IMR-90 (cell line): ENCODE data around the gene TCERG1L. TPM values are rescaled to one million over a fixed set of nuclear protein-coding genes. Genes with fewer than 3 reads are reported as not detected.

Experiments
- ATAC-seq: fragments of 200-7000 bp; cut with Tn5 transposase; 2 replicates; pipeline ENCODE4 v1.9.1; 2020; ENCODE audit warnings: low read depth, mild to moderate bottlenecking, moderate library complexity
- BruUV-seq: library from RNA; stranded (reverse); fragments of 400-500 nt; replicated peaks from 2 replicates; lab custom pipeline; 2021; lab: Mats Ljungman, UMichigan
- CTCF ChIA-PET: fragments of 300-600 bp; formaldehyde crosslinking; extraction: SDS; loops from one replicate; lab custom pipeline; 2021; ENCODE audit warnings: antibody characterized with exemption; lab: Yijun Ruan, JAX
- POLR2A ChIA-PET: fragments of 300-600 bp; sonication (Branson Sonifier 250); formaldehyde crosslinking; loops from one replicate; lab custom pipeline; 2022; ENCODE audit warnings: antibody characterized with exemption; ENCODE audit not compliant: unreplicated experiment; lab: Charles Lee
- DNase-seq: peaks from one replicate; pipeline ENCODE4 v3.0.0; 2013
- H2AFZ ChIP-seq: replicated peaks from 2 replicates; pipeline ENCODE3; 2013; ENCODE audit warnings: low read length, mild to moderate bottlenecking; ENCODE audit not compliant: poor library complexity
- H2AK5ac ChIP-seq: 2 replicates; pipeline ENCODE4 v1.6.1; 2013; ENCODE audit warnings: low read depth, low read length, inconsistent platforms
- H2AK9ac ChIP-seq: replicated peaks from 2 replicates; pipeline ENCODE3; 2013; ENCODE audit warnings: mild to moderate bottlenecking, low read depth, low read length, moderate library complexity; ENCODE audit not compliant: poor library complexity
- H2BK120ac ChIP-seq: 2 replicates; pipeline ENCODE4 v1.6.1; 2013; ENCODE audit warnings: low read depth, low read length, inconsistent platforms
- H2BK15ac ChIP-seq: 3 replicates; pipeline ENCODE4 v1.6.1; 2013; ENCODE audit warnings: low read depth, low read length, inconsistent platforms
- H2BK20ac ChIP-seq: 2 replicates; pipeline ENCODE4 v1.6.1; 2013; ENCODE audit warnings: low read depth, mild to moderate bottlenecking, inconsistent platforms, low read length, moderate library complexity
- H2BK5ac ChIP-seq: 2 replicates; pipeline ENCODE4 v1.6.1; 2013; ENCODE audit warnings: mild to moderate bottlenecking, low read depth, low read length, inconsistent platforms; ENCODE audit not compliant: poor library complexity, severe bottlenecking
- H3K14ac ChIP-seq: replicated peaks from 2 replicates; pipeline ENCODE4 v1.6.1; 2013; ENCODE audit warnings: low read depth, low read length, inconsistent platforms
- H3K18ac ChIP-seq: 2 replicates; pipeline ENCODE4 v1.6.1; 2013; ENCODE audit warnings: low read depth, low read length, control low read depth
- H3K23ac ChIP-seq: 2 replicates; pipeline ENCODE4 v1.6.1; 2013; ENCODE audit warnings: low read depth, low read length, inconsistent platforms
- H3K27ac ChIP-seq: 2 replicates; pipeline ENCODE4 v1.5.1; 2013; ENCODE audit warnings: mild to moderate bottlenecking, control low read depth, low read length; ENCODE audit not compliant: insufficient read depth
- H3K27me3 ChIP-seq: 2 replicates; pipeline ENCODE4 v1.6.1; 2013; ENCODE audit warnings: low read length; ENCODE audit not compliant: control insufficient read depth, insufficient read depth
- H3K36me3 ChIP-seq: 2 replicates; pipeline ENCODE4 v1.6.1; 2013; ENCODE audit warnings: low read length, mixed read lengths; ENCODE audit not compliant: control insufficient read depth, insufficient read depth
- H3K4ac ChIP-seq: 2 replicates; pipeline ENCODE4 v1.6.1; 2013; ENCODE audit warnings: low read depth, low read length, inconsistent platforms
- H3K4me1 ChIP-seq: 2 replicates; pipeline ENCODE4 v1.6.1; 2013; ENCODE audit warnings: low read length, mixed read lengths; ENCODE audit not compliant: control insufficient read depth, insufficient read depth
- H3K4me2 ChIP-seq: 2 replicates; pipeline ENCODE4 v1.6.1; 2013; ENCODE audit warnings: low read depth, mild to moderate bottlenecking, control low read depth, low read length, moderate library complexity
- H3K4me3 ChIP-seq: 2 replicates; pipeline ENCODE4 v1.5.1; 2013; ENCODE audit warnings: low read depth, mild to moderate bottlenecking, control low read depth, low read length, moderate library complexity; ENCODE audit not compliant: insufficient read depth
- H3K56ac ChIP-seq: 2 replicates; pipeline ENCODE4 v1.6.1; 2013; ENCODE audit warnings: low read length, inconsistent platforms; ENCODE audit not compliant: insufficient read depth; ENCODE audit errors: extremely low read depth
- H3K79me1 ChIP-seq, 2 experiments: 2 replicates each; pipeline ENCODE4 v1.6.1; 2013; ENCODE audit warnings: low read length in 2 of 2, inconsistent platforms in 1 of 2, low read depth in 1 of 2
- H3K9ac ChIP-seq: 2 replicates; pipeline ENCODE4 v1.6.1; 2013; ENCODE audit warnings: low read depth, low read length, control low read depth
- H3K9me1 ChIP-seq: 2 replicates; pipeline ENCODE4 v1.6.1; 2013; ENCODE audit warnings: low read length, inconsistent platforms; ENCODE audit not compliant: insufficient read depth
- H3K9me3 ChIP-seq: 2 replicates; pipeline ENCODE4 v1.6.1; 2013; ENCODE audit warnings: low read length; ENCODE audit not compliant: control insufficient read depth, insufficient read depth
- H4K20me1 ChIP-seq: 2 replicates; pipeline ENCODE4 v1.6.1; 2013; ENCODE audit warnings: low read length, inconsistent platforms; ENCODE audit not compliant: insufficient read depth
- H4K5ac ChIP-seq: 2 replicates; pipeline ENCODE4 v1.6.1; 2013; ENCODE audit warnings: mild to moderate bottlenecking, low read depth, low read length, control low read depth
- H4K8ac ChIP-seq, 2 experiments: 2 replicates each; pipeline ENCODE4 v1.6.1; 2013; ENCODE audit warnings: low read depth in 2 of 2, low read length in 2 of 2, control low read depth in 1 of 2, inconsistent platforms in 1 of 2
- H4K91ac ChIP-seq: 2 replicates; pipeline ENCODE4 v1.6.1; 2013; ENCODE audit warnings: low read depth, low read length, inconsistent platforms; ENCODE audit not compliant: insufficient read depth
- BHLHE40 ChIP-seq: fragments of 150-350 bp; IDR thresholded peaks from 2 replicates; pipeline ENCODE4 v1.6.1; 2016; ENCODE audit warnings: mild to moderate bottlenecking, low read depth, low read length
- CEBPB ChIP-seq: IDR thresholded peaks from 2 replicates; pipeline ENCODE4 v1.6.1; 2012; ENCODE audit warnings: low read depth, low read length, improper control_type of control experiment
- CHD1 ChIP-seq: IDR thresholded peaks from 2 replicates; pipeline ENCODE4 v1.6.1; 2012; ENCODE audit warnings: low read depth, low read length, improper control_type of control experiment
- CTCF ChIP-seq: conservative IDR thresholded peaks from 2 replicates; pipeline ENCODE4 v1.5.1; 2012; ENCODE audit warnings: mild to moderate bottlenecking, low read depth, low read length, improper control_type of control experiment
- ELK1 ChIP-seq: fragments of 150-350 bp; IDR thresholded peaks from 2 replicates; pipeline ENCODE4 v1.6.1; 2016; ENCODE audit warnings: low read depth, mild to moderate bottlenecking, low read length, moderate library complexity, borderline replicate concordance
- FOS ChIP-seq: fragments of 150-350 bp; IDR thresholded peaks from 2 replicates; pipeline ENCODE4 v1.6.1; 2016; ENCODE audit warnings: low read depth, low read length
- MAFK ChIP-seq: IDR thresholded peaks from 2 replicates; pipeline ENCODE4 v1.6.1; 2012; ENCODE audit warnings: low read depth, low read length, improper control_type of control experiment
- MAZ ChIP-seq: IDR thresholded peaks from 2 replicates; pipeline ENCODE4 v1.6.1; 2012; ENCODE audit warnings: low read depth, mild to moderate bottlenecking, low read length, improper control_type of control experiment, moderate library complexity, borderline replicate concordance
- MXI1 ChIP-seq: IDR thresholded peaks from 2 replicates; pipeline ENCODE4 v1.6.1; 2012; ENCODE audit warnings: low read depth, mild to moderate bottlenecking, low read length, moderate library complexity, borderline replicate concordance
- NFE2L2 ChIP-seq: fragments of 150-350 bp; IDR thresholded peaks from 2 replicates; pipeline ENCODE4 v1.6.1; 2016; ENCODE audit warnings: low read depth, mild to moderate bottlenecking, low read length
- POLR2A ChIP-seq: IDR thresholded peaks from 2 replicates; pipeline ENCODE4 v1.6.1; 2012; ENCODE audit warnings: mild to moderate bottlenecking, low read depth, low read length
- RAD21 ChIP-seq: IDR thresholded peaks from 2 replicates; pipeline ENCODE4 v1.6.1; 2012; ENCODE audit warnings: low read length, improper control_type of control experiment
- RCOR1 ChIP-seq: IDR thresholded peaks from 2 replicates; pipeline ENCODE4 v1.6.1; 2012; ENCODE audit warnings: mild to moderate bottlenecking, low read length, improper control_type of control experiment; ENCODE audit not compliant: insufficient replicate concordance
- RFX5 ChIP-seq: IDR thresholded peaks from 2 replicates; pipeline ENCODE4 v1.8.0; 2012; ENCODE audit warnings: low read depth, mild to moderate bottlenecking, low read length, moderate library complexity
- SMC3 ChIP-seq: fragments of 150-350 bp; IDR thresholded peaks from 2 replicates; pipeline ENCODE4 v1.6.1; 2016; ENCODE audit warnings: low read depth, mild to moderate bottlenecking, antibody characterized with exemption, low read length, moderate library complexity
- USF2 ChIP-seq: fragments of 150-350 bp; IDR thresholded peaks from 2 replicates; pipeline ENCODE4 v1.6.1; 2017; ENCODE audit warnings: mild to moderate bottlenecking, antibody characterized with exemption, low read length, low read depth
- WGBS, 2 experiments: methylation state at CpG; one replicate each; pipeline versions ENCODE4 v1.1.5 to v1.1.7; 2013; ENCODE audit warnings: missing lambda C conversion rate in 2 of 2; ENCODE audit not compliant: insufficient read length in 1 of 2; ENCODE audit errors: extremely low coverage in 2 of 2; 5-methylcytosine and 5-hydroxymethylcytosine counted together
- dilution Hi-C: fragments of 300-500 bp; cut with HindIII; formaldehyde crosslinking; loops from one replicate; pipeline ENCODE4 v1.14.3; 2018; ENCODE audit warnings: low sequenced_read_pairs; ENCODE audit not compliant: unreplicated experiment
- in situ Hi-C: fragments of 300-500 bp; cut with MboI; formaldehyde crosslinking; loops from 3 replicates; pipeline ENCODE4 v1.14.3; 2019; ENCODE audit warnings: low sequenced_read_pairs, inconsistent platforms, mixed read lengths
- intact Hi-C: fragments of 100-400 bp; cut with micrococcal nuclease; formaldehyde crosslinking; loops from 2 replicates; pipeline ENCODE4 v1.10.0; 2022
- polyA plus RNA-seq, 3 experiments: library from polyadenylated mRNA; depleted of rRNA; stranded (reverse); fragments of >200 nt; gene quantifications; 2 replicates each; pipeline ENCODE4 v1.2.3, GENCODE V29; 2012; ENCODE audit warnings: low replicate concordance in 1 of 3
- total RNA-seq: library from RNA; depleted of rRNA; stranded (reverse); fragments of >200 nt; gene quantifications from 2 replicates; pipeline ENCODE4 v1.2.3, GENCODE V29; 2012

The TCERG1L gene
- total and polyA plus RNA-seq, 2 of the 4 experiments (the other 2 are of a cell fraction), result not detected

GRCh38 chr10:131109291-131109690 lies 202.2 kb downstream of the TCERG1L start:
- Histone ChIP-seq H3K18ac (no peak overlapping the region), H4K20me1 (no peaks in the 10 kb centered on the region), H3K27me3 (no peaks in the 10 kb centered on the region), H2BK15ac (no peak overlapping the region), H3K4me2 (no peak overlapping the region), H3K79me1 (no peaks in the 10 kb centered on the region), H3K4me1 (no peaks in the 10 kb centered on the region), H3K9me3 (peaks cover 43% of the 10 kb centered on the region), H2BK5ac (no peak overlapping the region), H4K5ac (no peak overlapping the region), H3K9ac (no peak overlapping the region), H3K56ac (no peak overlapping the region), H2BK120ac (no peak overlapping the region), H2AFZ (no peak overlapping the region), H3K4me3 (no peak overlapping the region), H3K27ac (no peak overlapping the region), H4K8ac (no peak overlapping the region), H3K4ac (no peak overlapping the region), H3K36me3 (no peaks in the 10 kb centered on the region), H2AK9ac (no peak overlapping the region), H2AK5ac (no peak overlapping the region), H3K9me1 (no peaks in the 10 kb centered on the region), H3K14ac (no peak overlapping the region), H3K23ac (no peak overlapping the region), H2BK20ac (no peak overlapping the region), H4K91ac (no peak overlapping the region)
- no TSS peak for BruUV-seq
- ATAC-seq (no peak), DNase-seq (no peak)
- intact Hi-C loops (no loop called here), in situ Hi-C loops (no loop called here), dilution Hi-C loops (no loop called here)
- TF ChIP-seq RAD21 (no peak), POLR2A (no peak), CHD1 (no peak), MXI1 (no peak), NFE2L2 (no peak), USF2 (no peak), CEBPB (no peak), FOS (no peak), RFX5 (no peak), BHLHE40 (no peak), ELK1 (no peak), MAFK (no peak), SMC3 (no peak), CTCF (no peak), MAZ (no peak), RCOR1 (no peak)
- POLR2A ChIA-PET, result no interaction called here
- CTCF ChIA-PET, result no interaction called here
- 38% methylated on average over 4 of the region's 19 CpGs; no CpG with 5 or more reads in 1 of the 2 experiments for WGBS, 2 experiments
